ENCODE data around the gene DHRSX. TPM values are rescaled to one million over a fixed set of nuclear protein-coding genes. Genes with fewer than 3 reads are reported as not detected.

Gene DHRSX
- total RNA-seq, 3 donors from 2014 or later: 24.9 to 52.4 (median 37.5) TPM

DNA sequence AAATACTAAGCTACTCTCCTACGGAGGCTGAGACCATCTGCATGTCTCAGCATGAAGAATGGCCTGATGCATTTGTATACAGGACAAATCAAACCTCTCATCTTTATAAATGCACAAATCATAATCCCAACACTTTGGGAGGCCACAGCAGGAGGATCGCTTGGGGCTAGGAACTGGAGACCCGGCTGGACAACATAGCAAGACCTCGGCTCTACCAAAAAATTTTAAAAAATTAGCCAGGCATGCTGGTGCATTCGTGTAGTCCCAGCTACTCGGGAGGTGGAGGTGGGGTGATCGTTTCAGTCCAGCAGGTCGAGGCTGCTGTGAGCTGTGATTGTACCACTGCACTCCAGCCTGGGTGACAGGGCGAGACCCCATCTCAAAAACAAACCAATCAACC, 262.8 kb downstream of the DHRSX start:
- intact Hi-C loops (cut with DNase I, micrococcal nuclease): no loop called here

GRCh38 chrX:2231570-2232192, 269.1 kb downstream of the DHRSX start:
- H3K4me3 ChIP-seq: no peak overlapping the region
- no peak for ATAC-seq
- peaks cover 4% of the 10 kb centered on the region for H3K9me3 ChIP-seq
- TF ChIP-seq, protein P1, sequence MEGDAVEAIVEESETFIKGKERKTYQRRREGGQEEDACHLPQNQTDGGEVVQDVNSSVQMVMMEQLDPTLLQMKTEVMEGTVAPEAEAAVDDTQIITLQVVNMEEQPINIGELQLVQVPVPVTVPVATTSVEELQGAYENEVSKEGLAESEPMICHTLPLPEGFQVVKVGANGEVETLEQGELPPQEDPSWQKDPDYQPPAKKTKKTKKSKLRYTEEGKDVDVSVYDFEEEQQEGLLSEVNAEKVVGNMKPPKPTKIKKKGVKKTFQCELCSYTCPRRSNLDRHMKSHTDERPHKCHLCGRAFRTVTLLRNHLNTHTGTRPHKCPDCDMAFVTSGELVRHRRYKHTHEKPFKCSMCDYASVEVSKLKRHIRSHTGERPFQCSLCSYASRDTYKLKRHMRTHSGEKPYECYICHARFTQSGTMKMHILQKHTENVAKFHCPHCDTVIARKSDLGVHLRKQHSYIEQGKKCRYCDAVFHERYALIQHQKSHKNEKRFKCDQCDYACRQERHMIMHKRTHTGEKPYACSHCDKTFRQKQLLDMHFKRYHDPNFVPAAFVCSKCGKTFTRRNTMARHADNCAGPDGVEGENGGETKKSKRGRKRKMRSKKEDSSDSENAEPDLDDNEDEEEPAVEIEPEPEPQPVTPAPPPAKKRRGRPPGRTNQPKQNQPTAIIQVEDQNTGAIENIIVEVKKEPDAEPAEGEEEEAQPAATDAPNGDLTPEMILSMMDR (IDR thresholded peaks at IDR 0.05): no peak
- intact Hi-C loops (cut with DNase I, micrococcal nuclease): no loop called here
- H3K36me3 ChIP-seq (ENCODE audit: low read depth): no peaks in the 10 kb centered on the region
- no peaks in the 10 kb centered on the region for H3K4me1 ChIP-seq (ENCODE audit: low read depth)
- no peak for DNase-seq

More for the DNA sequence above, 262.8 kb downstream of the DHRSX start:
- Histone ChIP-seq H3K36me3 (ENCODE audit: low read depth) (no peaks in the 10 kb centered on the region), H3K9me3 (no peaks in the 10 kb centered on the region), H3K4me3 (no peak overlapping the region), H3K4me1 (ENCODE audit: low read depth) (no peaks in the 10 kb centered on the region)
- ATAC-seq (no peak), DNase-seq (no peak)
- TF ChIP-seq, protein P1 (IDR thresholded peaks at IDR 0.05): no peak

- intact Hi-C loops (cut with DNase I, micrococcal nuclease): no loop called here
- TF ChIP-seq, protein P1 (IDR thresholded peaks at IDR 0.05): no peak
- Histone ChIP-seq H3K4me1 (ENCODE audit: low read depth) (no peaks in the 10 kb centered on the region), H3K36me3 (ENCODE audit: low read depth) (no peaks in the 10 kb centered on the region), H3K9me3 (peaks cover 4% of the 10 kb centered on the region), H3K4me3 (no peak overlapping the region)
- ATAC-seq (no peak), DNase-seq (no peak)
Observed at GRCh38 chrX:2230457-2230856, 270.3 kb downstream of the DHRSX start.

DNA sequence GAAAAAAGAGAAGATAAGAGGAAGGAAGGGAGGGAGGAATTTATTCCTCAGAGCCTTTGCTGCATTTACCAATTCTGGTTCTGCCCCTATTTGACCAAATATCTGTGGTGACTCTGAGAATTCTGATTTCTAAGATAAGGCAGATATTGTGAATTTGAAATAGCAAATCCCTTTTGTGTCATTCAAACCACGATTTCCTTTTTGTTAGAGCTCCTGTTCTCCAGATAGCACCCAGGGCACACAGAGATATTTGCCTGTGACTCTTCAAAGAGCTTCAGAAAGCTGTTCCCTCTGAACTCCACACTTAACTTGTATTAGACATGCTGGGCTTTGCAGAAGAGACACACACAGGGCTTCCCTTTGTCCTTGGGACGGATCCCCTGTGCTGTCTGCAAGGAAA, 272.2 kb downstream of the DHRSX start:
- intact Hi-C loops (cut with DNase I, micrococcal nuclease): no loop called here
- no peak overlapping the region for H3K4me3 ChIP-seq
- DNase-seq: no peak
- peaks cover 4% of the 10 kb centered on the region for H3K9me3 ChIP-seq
- TF ChIP-seq, protein P1 (IDR thresholded peaks at IDR 0.05): no peak
- no peak for ATAC-seq
- H3K4me1 ChIP-seq (ENCODE audit: low read depth): no peaks in the 10 kb centered on the region
- H3K36me3 ChIP-seq (ENCODE audit: low read depth): no peaks in the 10 kb centered on the region

GRCh38 chrX:2226906-2227656, 273.7 kb downstream of the DHRSX start:
- intact Hi-C loops (cut with DNase I, micrococcal nuclease): no loop called here
- DNase-seq (no peak), ATAC-seq (no peak)
- Histone ChIP-seq H3K4me1 (ENCODE audit: low read depth) (no peaks in the 10 kb centered on the region), H3K9me3 (peaks cover 9% of the 10 kb centered on the region), H3K36me3 (ENCODE audit: low read depth) (no peaks in the 10 kb centered on the region), H3K4me3 (no peak overlapping the region)
- TF ChIP-seq, protein P1 (IDR thresholded peaks at IDR 0.05): no peak
